PC-3 (cell line): Measurements from ENCODE around the gene HDGFL2.

Experiments
- CTCF ChIP-seq: fragments of 300-600 bp; sonication (generic); conservative IDR thresholded peaks from 2 replicates; pipeline ENCODE4 v1.5.1; 2017; ENCODE audit warnings: antibody characterized with exemption, low read depth, mild to moderate bottlenecking, low read length
- EZH2 ChIP-seq: fragments of 300-600 bp; sonication (generic); IDR thresholded peaks from one replicate; pipeline ENCODE4 v1.6.1; 2017; ENCODE audit warnings: antibody characterized with exemption, mild to moderate bottlenecking, low read length; ENCODE audit not compliant: unreplicated experiment
- EZH2phosphoT487 ChIP-seq: fragments of 300-600 bp; sonication (generic); IDR thresholded peaks from 2 replicates; pipeline ENCODE4 v1.6.1; 2018; ENCODE audit warnings: mild to moderate bottlenecking, antibody characterized with exemption, low read length, borderline replicate concordance

- TF ChIP-seq EZH2 (no peak), CTCF (no peak), EZH2phosphoT487 (no peak)
Observed at GRCh38 chr19:4473763-4474513, 1.8 kb downstream of the HDGFL2 start.
